ENCODE results near the gene GPR137C.
A peak's percentile ranks its signal among the peaks of the same experiment; 100 is the strongest.

GPR137C gene, protein sequence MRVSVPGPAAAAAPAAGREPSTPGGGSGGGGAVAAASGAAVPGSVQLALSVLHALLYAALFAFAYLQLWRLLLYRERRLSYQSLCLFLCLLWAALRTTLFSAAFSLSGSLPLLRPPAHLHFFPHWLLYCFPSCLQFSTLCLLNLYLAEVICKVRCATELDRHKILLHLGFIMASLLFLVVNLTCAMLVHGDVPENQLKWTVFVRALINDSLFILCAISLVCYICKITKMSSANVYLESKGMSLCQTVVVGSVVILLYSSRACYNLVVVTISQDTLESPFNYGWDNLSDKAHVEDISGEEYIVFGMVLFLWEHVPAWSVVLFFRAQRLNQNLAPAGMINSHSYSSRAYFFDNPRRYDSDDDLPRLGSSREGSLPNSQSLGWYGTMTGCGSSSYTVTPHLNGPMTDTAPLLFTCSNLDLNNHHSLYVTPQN

GRCh38 chr14:52552063-52552988 is at the start of gene GPR137C, which contains the start of gene TXNDC16:
TSS of gene GPR137C (plus strand) at chr14:52552836. CDS start at chr14:52553148, 312 bp downstream.
TSS of gene TXNDC16 (minus strand) at chr14:52552505. CDS start at chr14:52543557, 8,948 bp downstream.
- DNase-seq, result peak; percentile 100
- TF ChIP-seq, protein P1, sequence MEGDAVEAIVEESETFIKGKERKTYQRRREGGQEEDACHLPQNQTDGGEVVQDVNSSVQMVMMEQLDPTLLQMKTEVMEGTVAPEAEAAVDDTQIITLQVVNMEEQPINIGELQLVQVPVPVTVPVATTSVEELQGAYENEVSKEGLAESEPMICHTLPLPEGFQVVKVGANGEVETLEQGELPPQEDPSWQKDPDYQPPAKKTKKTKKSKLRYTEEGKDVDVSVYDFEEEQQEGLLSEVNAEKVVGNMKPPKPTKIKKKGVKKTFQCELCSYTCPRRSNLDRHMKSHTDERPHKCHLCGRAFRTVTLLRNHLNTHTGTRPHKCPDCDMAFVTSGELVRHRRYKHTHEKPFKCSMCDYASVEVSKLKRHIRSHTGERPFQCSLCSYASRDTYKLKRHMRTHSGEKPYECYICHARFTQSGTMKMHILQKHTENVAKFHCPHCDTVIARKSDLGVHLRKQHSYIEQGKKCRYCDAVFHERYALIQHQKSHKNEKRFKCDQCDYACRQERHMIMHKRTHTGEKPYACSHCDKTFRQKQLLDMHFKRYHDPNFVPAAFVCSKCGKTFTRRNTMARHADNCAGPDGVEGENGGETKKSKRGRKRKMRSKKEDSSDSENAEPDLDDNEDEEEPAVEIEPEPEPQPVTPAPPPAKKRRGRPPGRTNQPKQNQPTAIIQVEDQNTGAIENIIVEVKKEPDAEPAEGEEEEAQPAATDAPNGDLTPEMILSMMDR (IDR thresholded peaks at IDR 0.05), result no peak
- H3K4me3 ChIP-seq, result peak within 1 kb of the TSS; percentile 85 to 96
- peak within 1 kb of the TSS; percentile 93 for H3K27ac ChIP-seq
- H3K9me3 ChIP-seq, result no peaks in the 10 kb centered on the region
- intact Hi-C loops (cut with DNase I; ENCODE audit: low total_unique reads), result loop anchor here (5.0 kb wide), 1 partner anchor 140 kb away; no protein-coding TSS in a partner anchor
- H3K36me3 ChIP-seq, result no peaks in the 10 kb centered on the region
- peaks cover 0 to 2% of the 10 kb centered on the region in 2 donors for H3K27me3 ChIP-seq
- H3K4me1 ChIP-seq, result peaks cover 0 to 35% (median 17%) of the 10 kb centered on the region in 4 donors

DNA sequence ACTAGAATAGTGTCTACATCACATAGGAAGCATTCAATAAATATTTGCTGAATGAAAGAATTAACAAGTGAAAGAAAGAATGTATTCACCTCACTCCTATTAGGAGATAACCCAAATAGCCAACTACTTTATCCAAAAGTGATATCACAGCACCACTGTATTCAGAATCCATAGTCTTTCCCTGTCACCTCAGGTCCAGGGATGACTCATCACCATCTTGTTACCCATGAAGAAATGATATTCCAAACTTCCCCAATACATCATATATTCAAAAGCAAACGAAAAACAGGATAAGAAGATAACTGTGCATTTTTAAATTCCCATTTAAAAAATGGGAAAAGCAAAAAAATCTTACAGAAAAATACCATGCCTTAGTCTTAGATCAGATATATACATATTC is 39.4 kb upstream of the GPR137C start:
- intact Hi-C loops (cut with DNase I; ENCODE audit: low total_unique reads), result no loop called here

DNA sequence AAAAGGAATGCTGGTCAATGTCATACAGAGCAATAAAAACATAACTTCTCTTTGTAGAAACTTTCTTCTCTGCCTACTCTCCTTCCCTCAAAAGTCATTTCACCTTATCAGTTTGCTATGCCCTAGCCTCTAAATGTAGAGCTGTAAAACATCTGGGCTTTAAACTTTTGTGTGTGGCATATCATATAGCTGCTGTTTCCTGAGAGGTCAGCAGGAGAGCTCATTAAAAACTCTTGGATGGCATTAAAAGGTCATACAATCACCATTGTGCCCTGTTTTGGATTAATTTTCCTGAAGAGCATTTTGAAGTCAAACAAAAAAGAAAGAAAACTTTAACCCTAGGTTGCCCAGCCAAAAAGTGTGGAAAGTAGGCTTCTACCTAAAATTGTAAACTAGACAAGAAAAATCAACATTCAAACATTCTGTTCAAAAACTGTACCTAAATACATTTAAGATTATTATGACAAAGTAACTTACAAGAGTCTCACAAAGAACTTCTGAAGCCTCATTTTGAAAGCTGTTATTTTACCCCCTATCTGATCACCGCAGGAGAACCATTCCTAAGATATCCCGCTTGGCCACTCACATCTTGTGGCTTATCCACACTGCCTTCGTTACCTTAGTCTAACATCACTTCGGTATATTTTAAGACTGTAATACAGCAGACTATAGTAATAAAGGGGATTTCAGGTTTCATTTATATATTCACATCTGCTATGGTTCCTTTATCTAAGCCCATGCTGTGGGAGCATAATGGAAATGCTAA is 38.4 kb upstream of the GPR137C start:
- TF ChIP-seq, protein P1 (IDR thresholded peaks at IDR 0.05), result no peak
- Histone ChIP-seq H3K27me3 (no peaks in the 10 kb centered on the region), H3K4me1 (peaks cover 0 to 4% (median 0%) of the 10 kb centered on the region in 4 donors), H3K9me3 (no peaks in the 10 kb centered on the region), H3K4me3 (no peak overlapping the region), H3K27ac (no peak overlapping the region), H3K36me3 (peaks cover 0 to 16% (median 10%) of the 10 kb centered on the region in 3 donors)
- intact Hi-C loops (cut with DNase I; ENCODE audit: low total_unique reads), result no loop called here
- no peak for DNase-seq

More for the DNA sequence above, 39.4 kb upstream of the GPR137C start:
- DNase-seq, result no peak
- no peaks in the 10 kb centered on the region for H3K9me3 ChIP-seq
- peaks cover 0 to 4% (median 0%) of the 10 kb centered on the region in 4 donors for H3K4me1 ChIP-seq
- no peak overlapping the region for H3K27ac ChIP-seq
- no peaks in the 10 kb centered on the region for H3K27me3 ChIP-seq
- TF ChIP-seq, protein P1 (IDR thresholded peaks at IDR 0.05), result no peak
- no peak overlapping the region for H3K4me3 ChIP-seq
- H3K36me3 ChIP-seq, result peaks cover 0 to 16% (median 4%) of the 10 kb centered on the region in 3 donors

- DNase-seq, result no peak
- Histone ChIP-seq H3K27me3 (no peaks in the 10 kb centered on the region), H3K9me3 (no peaks in the 10 kb centered on the region), H3K4me3 (no peak overlapping the region), H3K27ac (no peak overlapping the region), H3K4me1 (no peaks in the 10 kb centered on the region), H3K36me3 (peaks cover 0 to 19% (median 0%) of the 10 kb centered on the region in 3 donors)
- TF ChIP-seq, protein P1 (IDR thresholded peaks at IDR 0.05), result no peak
- intact Hi-C loops (cut with DNase I; ENCODE audit: low total_unique reads), result no loop called here
Measured at GRCh38 chr14:52522033-52522432, 30.6 kb upstream of the GPR137C start.
